ENCODE data around the gene KRTAP9-1.

GRCh38 chr17:41168121-41168520 lies 21.6 kb upstream of the KRTAP9-1 start, which contains the start of gene KRTAP4-3:
- no peak for TF ChIP-seq ZFP41 (tag by site-specific recombination; IDR thresholded peaks at IDR 0.05; ENCODE audit: borderline replicate concordance)
- TF ChIP-seq CTCF (tag by site-specific recombination; IDR thresholded peaks at IDR 0.05): no peak
- TF ChIP-seq ZNF426 (tag by site-specific recombination; IDR thresholded peaks at IDR 0.05): no peak
- no peak for TF ChIP-seq FEZF1 (tag by site-specific recombination; IDR thresholded peaks at IDR 0.05)
- TF ChIP-seq REST (tag by site-specific recombination; IDR thresholded peaks at IDR 0.05): no peak
- no peak for TF ChIP-seq ZNF521 (tag by site-specific recombination; IDR thresholded peaks at IDR 0.05)
- no peak for TF ChIP-seq ZNF639 (tag by site-specific recombination; IDR thresholded peaks at IDR 0.05)
- no peak for TF ChIP-seq ZNF311 (tag by site-specific recombination; IDR thresholded peaks at IDR 0.05; ENCODE audit: borderline replicate concordance)
- TF ChIP-seq ZNF514 (tag by site-specific recombination; IDR thresholded peaks at IDR 0.05): no peak
- TF ChIP-seq YY1 (tag by site-specific recombination; IDR thresholded peaks at IDR 0.05): no peak
- no peak for TF ChIP-seq ZBTB21 (tag by site-specific recombination; IDR thresholded peaks at IDR 0.05)
- no peak for TF ChIP-seq ZNF138 (tag by site-specific recombination; IDR thresholded peaks at IDR 0.05; ENCODE audit: borderline replicate concordance)
- TF ChIP-seq ZNF776 (tag by site-specific recombination; IDR thresholded peaks at IDR 0.05; ENCODE audit: borderline replicate concordance): no peak

All from HEK293 (cell line).